22Rv1 (cell line): ENCODE results near the gene PLB1.

Source experiments
- ZFX ChIP-seq: fragments of 450-650 bp; IDR thresholded peaks from 2 replicates; pipeline ENCODE4 v1.6.1; 2017; ENCODE audit warnings: antibody characterized with exemption, borderline replicate concordance
- TF ChIP-seq, protein P1 (sequence below): fragments of 450-650 bp; IDR thresholded peaks from 2 replicates; pipeline ENCODE4 v1.5.1; 2017; ENCODE audit warnings: mild to moderate bottlenecking

DNA sequence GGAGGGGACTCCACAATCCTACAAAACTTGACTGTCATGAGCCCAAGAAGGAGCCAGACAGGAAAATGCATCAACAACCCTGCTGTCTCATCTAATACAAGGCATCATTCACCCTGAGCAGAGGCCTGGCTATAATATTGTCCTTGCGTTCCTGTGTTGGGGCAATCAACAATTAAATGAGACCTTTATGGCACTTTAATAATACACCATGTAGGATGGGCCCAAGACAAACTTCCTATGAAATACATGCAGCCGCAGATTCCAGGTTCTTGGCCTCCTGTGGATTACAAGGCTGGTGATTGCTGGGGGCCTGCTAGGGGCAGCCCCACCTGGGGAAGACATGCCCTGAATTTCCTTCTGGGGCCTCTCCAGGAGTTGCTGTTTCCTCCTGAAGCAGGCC is 173.0 kb downstream of the PLB1 start:
- TF ChIP-seq, protein P1, sequence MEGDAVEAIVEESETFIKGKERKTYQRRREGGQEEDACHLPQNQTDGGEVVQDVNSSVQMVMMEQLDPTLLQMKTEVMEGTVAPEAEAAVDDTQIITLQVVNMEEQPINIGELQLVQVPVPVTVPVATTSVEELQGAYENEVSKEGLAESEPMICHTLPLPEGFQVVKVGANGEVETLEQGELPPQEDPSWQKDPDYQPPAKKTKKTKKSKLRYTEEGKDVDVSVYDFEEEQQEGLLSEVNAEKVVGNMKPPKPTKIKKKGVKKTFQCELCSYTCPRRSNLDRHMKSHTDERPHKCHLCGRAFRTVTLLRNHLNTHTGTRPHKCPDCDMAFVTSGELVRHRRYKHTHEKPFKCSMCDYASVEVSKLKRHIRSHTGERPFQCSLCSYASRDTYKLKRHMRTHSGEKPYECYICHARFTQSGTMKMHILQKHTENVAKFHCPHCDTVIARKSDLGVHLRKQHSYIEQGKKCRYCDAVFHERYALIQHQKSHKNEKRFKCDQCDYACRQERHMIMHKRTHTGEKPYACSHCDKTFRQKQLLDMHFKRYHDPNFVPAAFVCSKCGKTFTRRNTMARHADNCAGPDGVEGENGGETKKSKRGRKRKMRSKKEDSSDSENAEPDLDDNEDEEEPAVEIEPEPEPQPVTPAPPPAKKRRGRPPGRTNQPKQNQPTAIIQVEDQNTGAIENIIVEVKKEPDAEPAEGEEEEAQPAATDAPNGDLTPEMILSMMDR = no peak
- no peak for TF ChIP-seq ZFX
